ENCODE results near the gene MYB.

Gene MYB

DNA sequence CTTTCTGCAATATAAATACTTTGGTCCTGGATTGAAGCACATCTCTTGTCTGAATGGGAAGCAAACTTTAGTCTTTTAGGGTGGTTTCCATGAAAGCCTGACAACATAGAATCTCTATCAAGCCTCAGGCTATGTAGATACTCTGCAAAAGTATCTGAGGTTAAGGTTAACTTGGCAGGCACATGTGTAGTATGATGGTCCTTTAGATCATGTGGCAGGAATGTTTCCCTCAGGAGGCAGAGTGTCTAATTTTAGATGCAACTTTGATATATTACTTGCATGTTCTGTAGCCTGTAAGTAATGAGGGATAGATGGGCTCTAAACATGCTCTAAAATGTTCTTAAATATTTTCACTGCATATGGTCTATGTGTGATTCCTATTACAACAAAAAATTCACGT, 8.2 kb downstream of the MYB start:
- DNase-seq (ENCODE audit: low spot score): no peak

DNA sequence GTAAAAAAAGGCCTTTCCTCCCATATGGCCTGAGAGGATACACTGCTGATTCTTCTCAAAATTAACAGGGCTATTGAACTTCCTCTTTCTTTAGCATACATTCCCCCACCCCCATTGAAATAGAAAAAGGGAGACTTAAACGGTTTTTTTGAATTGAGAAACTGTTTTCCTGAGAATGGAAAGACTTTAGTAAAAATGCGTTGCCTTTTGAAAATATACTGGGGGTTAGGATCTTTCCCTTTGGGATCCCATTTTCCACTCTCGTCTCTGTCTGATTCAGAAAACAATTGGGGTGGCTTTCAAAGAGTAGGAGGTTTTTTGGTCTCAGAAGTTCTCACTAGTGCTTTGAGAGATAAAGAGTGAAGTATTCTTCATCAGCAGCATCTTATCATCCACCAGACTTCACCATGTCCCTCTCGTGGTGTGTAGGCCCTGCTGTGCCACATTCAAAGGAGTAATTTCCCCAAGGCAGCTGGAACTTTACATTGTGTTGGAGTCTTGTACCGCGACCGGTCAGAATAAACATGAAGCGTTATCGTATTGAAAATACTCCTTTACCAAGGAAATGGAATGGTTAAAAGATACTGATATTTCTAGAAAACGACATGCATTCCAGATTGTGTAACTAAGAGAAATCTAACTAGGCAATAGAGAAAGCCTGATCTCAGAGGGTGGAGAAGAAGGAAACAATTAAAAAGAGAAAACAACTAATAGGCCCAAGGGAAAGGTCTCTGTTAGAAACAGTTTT, 10.6 kb downstream of the MYB start:
- DNase-seq (ENCODE audit: low spot score): no peak

GRCh38 chr6:135192256-135193174, 11.4 kb downstream of the MYB start:
- no peak for DNase-seq (ENCODE audit: low spot score)

- no peak for DNase-seq (ENCODE audit: low spot score)
These were observed 12.1 kb downstream of the MYB start for GRCh38 chr6:135193221-135193620.

- no peak for DNase-seq (ENCODE audit: low spot score)
These were observed 13.9 kb downstream of the MYB start for GRCh38 chr6:135195041-135195440.

- no peak for DNase-seq (ENCODE audit: low spot score)
These were observed 14.4 kb downstream of the MYB start for GRCh38 chr6:135195522-135195921.

GRCh38 chr6:135196739-135197510, 15.8 kb downstream of the MYB start:
- no peak for DNase-seq (ENCODE audit: low spot score)

DNA sequence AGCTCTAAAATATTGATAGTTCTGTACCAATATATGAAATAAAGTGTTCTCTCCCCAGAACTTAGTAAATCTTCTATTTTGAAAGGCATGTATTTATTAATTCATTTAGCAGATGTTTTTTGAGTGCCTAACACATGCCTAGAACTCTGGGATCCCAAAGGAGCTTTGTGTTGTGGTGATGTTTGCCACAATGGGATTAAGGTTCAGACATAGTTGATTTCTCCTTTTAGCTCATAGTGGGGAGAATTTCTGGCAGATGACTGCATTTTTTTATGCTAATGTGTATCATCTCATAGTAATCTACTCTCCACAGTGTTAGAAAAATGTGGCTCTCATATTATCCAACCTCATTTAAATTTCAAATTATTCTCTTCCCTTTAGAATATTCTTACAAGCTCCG, 21.7 kb downstream of the MYB start:
- no peak for DNase-seq (ENCODE audit: low spot score)

- no peak for DNase-seq (ENCODE audit: low spot score)
These were observed 23.8 kb downstream of the MYB start for GRCh38 chr6:135204951-135205350.

GRCh38 chr6:135209803-135210202, 28.7 kb downstream of the MYB start:
- DNase-seq (ENCODE audit: low spot score): no peak

- DNase-seq (ENCODE audit: low spot score): no peak
These were observed 29.7 kb downstream of the MYB start for GRCh38 chr6:135210632-135211305.

GRCh38 chr6:135211306-135211702, 30.2 kb downstream of the MYB start:
- DNase-seq (ENCODE audit: low spot score): no peak

DNA sequence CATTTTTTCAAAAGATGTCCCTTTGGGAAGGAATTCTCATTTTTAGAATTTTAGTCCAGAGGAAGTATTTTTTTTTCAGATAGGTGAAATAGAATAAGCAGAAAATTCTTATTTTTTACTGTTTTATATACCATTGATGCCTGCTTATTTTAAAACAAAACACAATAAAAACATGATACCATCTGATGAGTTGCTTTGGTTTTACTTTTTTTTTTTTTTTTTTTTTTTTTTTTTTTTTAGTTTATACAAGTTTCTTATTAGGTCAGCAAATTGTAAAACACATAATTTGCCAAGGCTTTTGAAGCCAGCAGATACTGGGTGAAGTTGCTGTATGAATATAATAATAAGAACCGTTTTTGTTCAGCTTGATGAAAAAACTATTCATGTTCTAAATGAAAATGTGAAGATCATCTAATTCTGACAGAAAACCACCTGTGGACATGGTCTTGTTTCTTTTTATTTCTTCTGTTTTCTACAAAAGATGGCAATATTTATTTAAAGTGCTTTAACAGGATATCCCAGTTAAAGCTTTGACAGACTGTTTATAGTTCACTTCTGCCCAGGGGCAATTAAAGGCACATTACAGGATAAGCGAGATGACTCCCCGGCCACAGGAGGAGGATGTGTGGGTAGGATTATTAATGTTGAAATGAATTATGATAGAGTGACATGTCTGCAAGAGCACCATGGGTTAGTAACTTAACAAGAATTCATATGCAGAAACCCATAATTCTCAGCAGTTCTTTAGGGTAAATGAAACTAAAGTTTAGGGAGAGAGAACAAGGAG, 31.1 kb downstream of the MYB start:
- no peak for DNase-seq (ENCODE audit: low spot score)

DNA sequence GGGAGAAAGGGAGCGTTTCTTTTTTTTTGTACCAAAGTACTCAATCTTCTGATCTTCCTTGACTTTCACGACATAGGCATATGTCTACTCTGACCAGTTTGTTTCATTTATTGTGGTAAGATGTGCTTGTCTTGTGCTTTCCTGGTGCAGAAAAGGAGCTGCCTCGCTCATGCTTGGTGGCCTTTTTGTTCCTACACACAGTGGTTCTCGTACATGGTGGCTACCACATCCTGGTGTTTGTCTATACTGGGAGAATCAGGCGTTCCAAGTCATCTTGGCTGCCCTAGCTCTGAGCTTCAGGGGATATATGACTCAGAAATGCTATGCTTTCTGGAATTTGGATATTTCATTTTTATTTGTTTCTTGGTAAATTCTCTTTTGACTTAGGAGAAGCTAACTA, 31.8 kb downstream of the MYB start:
- DNase-seq (ENCODE audit: low spot score): no peak

GRCh38 chr6:135213616-135214015, 32.5 kb downstream of the MYB start:
- DNase-seq (ENCODE audit: low spot score): no peak

DNA sequence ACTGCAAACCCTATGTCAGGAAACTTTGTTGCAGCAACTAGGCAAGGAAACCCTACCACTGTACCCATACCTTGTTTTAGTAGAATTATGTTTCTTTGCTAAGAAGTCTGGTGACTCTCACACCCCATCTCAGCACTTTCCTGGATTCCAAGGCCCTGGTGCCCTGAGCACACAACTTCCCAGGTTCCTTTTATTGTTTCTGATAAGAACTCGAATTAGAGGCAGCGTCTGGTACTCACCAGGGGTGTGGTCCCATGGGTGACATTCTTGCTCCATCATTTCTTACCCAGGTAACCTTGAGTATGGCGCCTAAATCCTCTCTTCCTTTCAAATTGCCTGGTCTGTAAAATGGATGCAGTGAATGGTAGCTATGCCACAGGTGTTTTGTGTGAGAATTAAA, 34.1 kb downstream of the MYB start:
- no peak for DNase-seq (ENCODE audit: low spot score)

GRCh38 chr6:135215563-135215962, 34.5 kb downstream of the MYB start:
- no peak for DNase-seq (ENCODE audit: low spot score)

DNA sequence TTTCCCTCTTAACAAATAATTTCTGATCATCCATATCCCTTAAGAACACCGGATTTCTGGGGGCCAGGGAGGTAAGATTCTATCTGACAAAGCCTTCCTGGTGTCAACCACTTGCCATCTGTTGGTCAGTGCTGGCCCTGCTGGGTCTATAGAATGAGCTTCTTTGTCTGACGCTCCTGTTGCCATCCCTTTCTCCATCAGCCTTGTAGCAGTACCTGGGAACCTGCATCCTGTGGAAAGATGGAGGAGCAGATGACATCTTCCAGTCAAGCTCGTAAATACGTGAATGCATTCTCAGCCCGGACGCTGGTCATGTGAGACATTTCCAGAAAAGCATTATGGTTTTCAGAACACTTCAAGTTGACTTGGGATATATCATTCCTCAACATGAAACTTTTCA, 36.6 kb downstream of the MYB start:
- no peak for DNase-seq (ENCODE audit: low spot score)

- DNase-seq (ENCODE audit: low spot score): no peak
These were observed 38.2 kb downstream of the MYB start for GRCh38 chr6:135219346-135219745.

DNA sequence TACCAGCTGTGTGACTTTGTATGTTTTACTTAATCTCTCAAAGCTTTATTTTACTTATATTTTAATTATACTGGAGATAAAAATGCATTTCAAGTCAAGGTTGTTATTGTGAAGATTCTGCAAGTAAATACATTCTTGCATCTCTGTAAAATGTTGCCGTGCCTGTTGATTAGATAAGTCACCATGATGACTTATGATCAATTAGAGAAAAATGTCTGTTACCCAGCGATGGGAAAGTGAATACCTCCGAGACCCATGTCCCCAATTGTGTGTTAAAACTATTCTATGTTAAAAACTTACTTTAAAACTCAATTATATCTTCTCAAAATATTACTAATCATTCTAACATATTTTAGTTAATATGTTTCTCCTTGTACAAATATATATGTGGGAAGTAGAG, 39.9 kb downstream of the MYB start:
- DNase-seq (ENCODE audit: low spot score): no peak

DNA sequence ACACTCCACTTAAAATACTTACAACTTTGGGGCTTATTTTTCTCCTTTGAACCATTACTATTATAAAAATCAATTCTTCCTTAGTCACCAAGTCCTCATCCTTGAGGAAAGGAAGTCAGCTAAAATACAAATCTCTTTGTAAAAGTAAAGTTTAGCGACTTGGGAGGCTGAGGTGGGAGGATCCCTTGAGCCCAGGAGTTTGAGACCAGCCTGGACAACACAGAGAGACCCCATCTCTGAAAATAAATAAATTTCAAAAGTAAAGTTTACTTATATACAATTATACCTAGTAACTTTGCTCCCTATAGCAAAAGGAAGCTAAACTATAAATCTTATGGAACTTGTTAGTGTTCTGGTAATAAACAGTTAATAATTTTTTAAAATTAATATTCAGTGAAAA, 40.4 kb downstream of the MYB start:
- DNase-seq (ENCODE audit: low spot score): no peak
